ENCODE data around the gene VAPA. TPM values are rescaled to one million over a fixed set of nuclear protein-coding genes. Genes with fewer than 3 reads are reported as not detected.

The VAPA gene
- total RNA-seq, 2 donors from 2014 or later: 122 to 168 TPM

DNA sequence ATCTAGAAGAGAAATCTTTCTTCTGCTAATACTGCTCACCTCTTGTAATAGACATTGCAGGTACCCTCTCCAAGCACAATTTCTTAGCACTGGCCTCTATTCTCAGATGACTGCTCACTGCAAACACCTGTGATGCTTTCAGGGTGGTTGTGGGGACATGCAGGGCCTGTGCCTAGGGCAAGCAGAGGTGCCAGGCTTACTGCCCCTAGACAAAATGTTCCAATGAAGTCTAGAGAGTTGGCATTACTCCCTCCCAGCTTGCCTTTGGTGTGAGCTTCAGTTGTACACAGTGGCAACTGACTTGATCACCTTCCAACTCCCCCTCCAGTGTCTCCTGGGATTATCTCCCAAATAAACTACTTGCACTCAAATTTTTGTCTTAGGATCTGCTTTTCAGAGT lies 41.0 kb upstream of the VAPA start:
- no peaks in the 10 kb centered on the region for H3K36me3 ChIP-seq (ENCODE audit: control insufficient read depth, insufficient read depth, low read length)
- H3K4me1 Mint-ChIP-seq: peaks cover 44% of the 10 kb centered on the region
- no peak overlapping the region for H3K4me3 Mint-ChIP-seq
- H3K27ac ChIP-seq (ENCODE audit: low read depth, low read length): no peak overlapping the region
- no peaks in the 10 kb centered on the region for H3K9me3 ChIP-seq (ENCODE audit: control insufficient read depth, low read length)
- H3K36me3 Mint-ChIP-seq (ENCODE audit: low read depth): no peaks in the 10 kb centered on the region
- H3K27ac Mint-ChIP-seq: no peak overlapping the region
- no peaks in the 10 kb centered on the region for H3K9me3 Mint-ChIP-seq
- TF ChIP-seq, protein P1, sequence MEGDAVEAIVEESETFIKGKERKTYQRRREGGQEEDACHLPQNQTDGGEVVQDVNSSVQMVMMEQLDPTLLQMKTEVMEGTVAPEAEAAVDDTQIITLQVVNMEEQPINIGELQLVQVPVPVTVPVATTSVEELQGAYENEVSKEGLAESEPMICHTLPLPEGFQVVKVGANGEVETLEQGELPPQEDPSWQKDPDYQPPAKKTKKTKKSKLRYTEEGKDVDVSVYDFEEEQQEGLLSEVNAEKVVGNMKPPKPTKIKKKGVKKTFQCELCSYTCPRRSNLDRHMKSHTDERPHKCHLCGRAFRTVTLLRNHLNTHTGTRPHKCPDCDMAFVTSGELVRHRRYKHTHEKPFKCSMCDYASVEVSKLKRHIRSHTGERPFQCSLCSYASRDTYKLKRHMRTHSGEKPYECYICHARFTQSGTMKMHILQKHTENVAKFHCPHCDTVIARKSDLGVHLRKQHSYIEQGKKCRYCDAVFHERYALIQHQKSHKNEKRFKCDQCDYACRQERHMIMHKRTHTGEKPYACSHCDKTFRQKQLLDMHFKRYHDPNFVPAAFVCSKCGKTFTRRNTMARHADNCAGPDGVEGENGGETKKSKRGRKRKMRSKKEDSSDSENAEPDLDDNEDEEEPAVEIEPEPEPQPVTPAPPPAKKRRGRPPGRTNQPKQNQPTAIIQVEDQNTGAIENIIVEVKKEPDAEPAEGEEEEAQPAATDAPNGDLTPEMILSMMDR (conservative IDR thresholded peaks at IDR 0.05): no peak
- no peak overlapping the region for H3K9ac ChIP-seq (ENCODE audit: extremely low read depth, low read length, poor library complexity, severe bottlenecking)
- peaks cover 14% of the 10 kb centered on the region for H3K4me1 ChIP-seq (ENCODE audit: control insufficient read depth, insufficient read depth, low read length)
- no peak for DNase-seq
- H3K27me3 Mint-ChIP-seq (ENCODE audit: insufficient read depth): peaks cover 20% of the 10 kb centered on the region
- peaks cover 12% of the 10 kb centered on the region for H3K27me3 ChIP-seq (ENCODE audit: control insufficient read depth, insufficient read depth, low read length, poor library complexity, severe bottlenecking)
- no peak overlapping the region for H3K4me3 ChIP-seq (ENCODE audit: low read length)

DNA sequence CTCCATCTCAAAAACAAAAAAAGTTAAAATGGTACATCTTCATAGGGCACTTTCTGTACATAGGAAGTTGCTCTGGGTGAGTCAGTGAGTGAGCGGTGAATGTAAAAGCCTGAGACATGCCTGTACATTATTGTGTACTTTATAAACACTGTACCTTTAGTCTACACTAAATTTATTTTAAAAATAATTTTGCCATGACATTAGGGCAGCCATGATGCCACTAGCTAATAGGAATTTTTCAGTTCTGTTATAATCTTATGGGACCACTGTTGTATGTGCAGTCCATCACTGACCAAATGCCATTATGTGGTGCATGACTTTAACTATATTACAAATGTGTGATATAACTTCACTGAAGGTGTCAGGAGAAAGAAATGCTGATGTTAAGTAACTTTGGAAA lies 39.1 kb upstream of the VAPA start:
- no peaks in the 10 kb centered on the region for H3K36me3 ChIP-seq (ENCODE audit: control insufficient read depth, insufficient read depth, low read length)
- no peaks in the 10 kb centered on the region for H3K36me3 Mint-ChIP-seq (ENCODE audit: low read depth)
- 100% methylated on average over 1 of the region's 1 CpG; no CpG with 5 or more reads in 1 of the 2 experiments for WGBS, 2 experiments (ENCODE audit: insufficient coverage in 1 of 2, insufficient read length in 1 of 2)
- H3K4me3 ChIP-seq (ENCODE audit: low read length): no peak overlapping the region
- peaks cover 31% of the 10 kb centered on the region for H3K4me1 Mint-ChIP-seq
- TF ChIP-seq, protein P1 (conservative IDR thresholded peaks at IDR 0.05): no peak
- H3K9me3 Mint-ChIP-seq: no peaks in the 10 kb centered on the region
- H3K9ac ChIP-seq (ENCODE audit: extremely low read depth, low read length, poor library complexity, severe bottlenecking): no peak overlapping the region
- no peak overlapping the region for H3K4me3 Mint-ChIP-seq
- no peak overlapping the region for H3K27ac Mint-ChIP-seq
- H3K4me1 ChIP-seq (ENCODE audit: control insufficient read depth, insufficient read depth, low read length): peaks cover 7% of the 10 kb centered on the region
- peaks cover 24% of the 10 kb centered on the region for H3K27me3 Mint-ChIP-seq (ENCODE audit: insufficient read depth)
- DNase-seq: no peak
- H3K27ac ChIP-seq (ENCODE audit: low read depth, low read length): no peak overlapping the region
- H3K27me3 ChIP-seq (ENCODE audit: control insufficient read depth, insufficient read depth, low read length, poor library complexity, severe bottlenecking): peaks cover 18% of the 10 kb centered on the region
- H3K9me3 ChIP-seq (ENCODE audit: control insufficient read depth, low read length): no peaks in the 10 kb centered on the region

DNA sequence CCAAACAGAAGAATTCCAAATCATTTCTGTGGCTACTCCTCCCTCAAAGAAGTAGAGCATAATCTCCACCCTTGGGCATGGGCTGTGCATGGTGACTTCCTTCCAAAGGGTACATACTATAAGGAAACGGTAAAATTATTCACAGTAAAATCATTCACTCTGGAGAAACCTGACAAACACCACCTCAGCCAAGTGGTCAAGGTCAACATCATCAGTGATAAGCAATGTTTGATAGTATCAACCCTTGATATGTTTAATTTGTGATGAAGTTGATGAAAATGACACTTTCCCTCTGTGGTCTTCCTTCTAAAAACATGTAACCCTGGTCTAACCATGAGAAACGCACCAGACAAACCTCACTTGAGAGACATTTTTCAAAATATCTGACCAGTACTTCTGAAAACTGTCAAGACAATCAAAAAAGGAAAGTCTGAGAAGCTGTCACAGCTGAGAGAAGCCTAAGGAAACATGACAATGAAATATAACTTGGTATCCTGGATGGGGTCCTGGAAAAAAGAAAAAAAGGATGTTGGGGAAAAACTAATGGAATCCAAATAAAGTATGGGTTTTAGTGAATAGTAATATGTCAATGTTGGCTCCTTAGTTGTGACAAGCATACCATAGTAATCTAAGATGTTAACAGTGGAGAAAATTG lies 37.5 kb upstream of the VAPA start:
- 96% methylated on average over 2 of the region's 2 CpGs; no CpG with 5 or more reads in 1 of the 2 experiments for WGBS, 2 experiments (ENCODE audit: insufficient coverage in 1 of 2, insufficient read length in 1 of 2)
- TF ChIP-seq, protein P1 (conservative IDR thresholded peaks at IDR 0.05): no peak
- Mint-ChIP-seq H3K27ac (peak overlapping the region; percentile 96), H3K27me3 (ENCODE audit: insufficient read depth) (peaks cover 21% of the 10 kb centered on the region), H3K4me1 (peaks cover 18% of the 10 kb centered on the region), H3K36me3 (ENCODE audit: low read depth) (no peaks in the 10 kb centered on the region), H3K9me3 (peaks cover 2% of the 10 kb centered on the region), H3K4me3 (peak overlapping the region; percentile 31)
- Histone ChIP-seq H3K9ac (ENCODE audit: extremely low read depth, low read length, poor library complexity, severe bottlenecking) (no peak overlapping the region), H3K4me3 (ENCODE audit: low read length) (peak overlapping the region; percentile 66), H3K9me3 (ENCODE audit: control insufficient read depth, low read length) (no peaks in the 10 kb centered on the region), H3K36me3 (ENCODE audit: control insufficient read depth, insufficient read depth, low read length) (no peaks in the 10 kb centered on the region), H3K27ac (ENCODE audit: low read depth, low read length) (no peak overlapping the region), H3K27me3 (ENCODE audit: control insufficient read depth, insufficient read depth, low read length, poor library complexity, severe bottlenecking) (peaks cover 18% of the 10 kb centered on the region), H3K4me1 (ENCODE audit: control insufficient read depth, insufficient read depth, low read length) (peaks cover 4% of the 10 kb centered on the region)
- DNase-seq: no peak

Data from endodermal cell (in vitro differentiated cells).